H1 (cell line): Measurements from ENCODE around the gene QRICH2. TPM values are rescaled to one million over a fixed set of nuclear protein-coding genes. Genes with fewer than 3 reads are reported as not detected.

ENCODE experiments used
- CTCF ChIA-PET: fragments of 300-600 bp; sonication (Branson Sonifier 250); formaldehyde crosslinking; loops from one replicate; lab custom pipeline; 2021; ENCODE audit not compliant: partially characterized antibody; lab: Charles Lee
- POLR2A ChIA-PET: fragments of 300-600 bp; sonication (Branson Sonifier 250); formaldehyde crosslinking; loops from one replicate; lab custom pipeline; 2021; ENCODE audit warnings: inconsistent platforms; ENCODE audit not compliant: partially characterized antibody; lab: Charles Lee
- DNase-seq, 2 experiments: peaks; one replicate each; pipeline versions ENCODE4 v3.0.0 to v3.0.0-alpha.2; 2010 to 2022; ENCODE audit warnings: low spot score in 2 of 2, low read depth in 1 of 2, mixed read lengths in 1 of 2
- FAIRE-seq: peaks from 2 replicates; lab custom pipeline; 2011; peaks lifted over from hg19 to GRCh38; lab: Jason Lieb, UNC
- H2AFZ ChIP-seq: 2 replicates; pipeline ENCODE4 v1.8.1; 2012; ENCODE audit warnings: low read length, inconsistent platforms
- H2AK5ac ChIP-seq: 2 replicates; pipeline ENCODE4 v1.6.1; 2013; ENCODE audit warnings: low read depth, low read length
- H2BK120ac ChIP-seq: replicated peaks from 2 replicates; pipeline ENCODE3; 2013; ENCODE audit warnings: low read depth, low read length, inconsistent platforms
- H2BK12ac ChIP-seq: 2 replicates; pipeline ENCODE4 v1.6.1; 2013; ENCODE audit warnings: low read depth, low read length
- H2BK15ac ChIP-seq: 2 replicates; pipeline ENCODE4 v1.6.1; 2013; ENCODE audit warnings: low read length
- H2BK20ac ChIP-seq: 2 replicates; pipeline ENCODE4 v1.6.1; 2013; ENCODE audit warnings: low read length
- H2BK5ac ChIP-seq: 2 replicates; pipeline ENCODE4 v1.6.1; 2013; ENCODE audit warnings: low read depth, low read length
- H3K14ac ChIP-seq: 2 replicates; pipeline ENCODE4 v1.6.1; 2013; ENCODE audit warnings: inconsistent platforms; ENCODE audit not compliant: insufficient read length
- H3K18ac ChIP-seq: 2 replicates; pipeline ENCODE4 v1.6.1; 2013; ENCODE audit warnings: low read length; ENCODE audit errors: extremely low read depth
- H3K23ac ChIP-seq: 2 replicates; pipeline ENCODE4 v1.6.1; 2013; ENCODE audit warnings: inconsistent platforms; ENCODE audit not compliant: insufficient read length
- H3K23me2 ChIP-seq: 2 replicates; pipeline ENCODE4 v1.6.1; 2013; ENCODE audit warnings: low read depth, low read length
- H3K27ac ChIP-seq: 2 replicates; pipeline ENCODE4 v1.6.1; 2011; ENCODE audit warnings: low read depth, low read length, inconsistent platforms
- H3K27me3 ChIP-seq, 4 experiments: replicated peaks in 1 of 4; 1 replicate in 1 of 4; 2 replicates in 3 of 4; pipeline versions ENCODE4 v1.6.1 to v1.8.1; 2011 to 2013; ENCODE audit warnings: low read length in 3 of 4, mild to moderate bottlenecking in 3 of 4, inconsistent platforms in 2 of 4, mixed read lengths in 2 of 4, moderate library complexity in 1 of 4; ENCODE audit not compliant: control insufficient read depth in 3 of 4, insufficient read depth in 3 of 4; ENCODE audit errors: extremely low read depth in 1 of 4
- H3K36me3 ChIP-seq, 4 experiments: 2 replicates each; pipeline versions ENCODE4 v1.6.1 to v1.8.1; 2011 to 2013; ENCODE audit warnings: mild to moderate bottlenecking in 4 of 4, low read length in 3 of 4, moderate library complexity in 2 of 4, control low read depth in 1 of 4, inconsistent platforms in 1 of 4; ENCODE audit not compliant: insufficient read depth in 4 of 4, control insufficient read depth in 2 of 4
- H3K4ac ChIP-seq: replicated peaks from 2 replicates; pipeline ENCODE3; 2013; ENCODE audit warnings: low read length, low read depth, mixed read lengths, inconsistent platforms; ENCODE audit not compliant: insufficient read length
- H3K4me1 ChIP-seq, 4 experiments: replicated peaks in 1 of 4; 1 replicate in 1 of 4; 2 replicates in 3 of 4; pipeline versions ENCODE4 v1.6.1 to v1.8.1; 2011 to 2013; ENCODE audit warnings: low read length in 3 of 4, inconsistent platforms in 2 of 4, mixed read lengths in 1 of 4; ENCODE audit not compliant: insufficient read depth in 4 of 4, control insufficient read depth in 3 of 4
- H3K4me2 ChIP-seq, 2 experiments: 2 replicates each; pipeline versions ENCODE4 v1.6.1 to v1.8.1; 2011 to 2013; ENCODE audit warnings: low read depth in 2 of 2, low read length in 2 of 2, control low read depth in 1 of 2, inconsistent platforms in 1 of 2, mild to moderate bottlenecking in 1 of 2; ENCODE audit not compliant: insufficient read depth in 1 of 2
- H3K4me3 ChIP-seq, 4 experiments: fragments of 200-600, 300-600 bp in 1 of 4; sonication (generic), shearing (Covaris generic), sonication (Bioruptor Twin) in 1 of 4; 2 replicates each; pipeline versions ENCODE4 v1.5.1 to v1.8.1; 2011 to 2016; ENCODE audit warnings: low read length in 4 of 4, low read depth in 3 of 4, control low read depth in 2 of 4, inconsistent platforms in 2 of 4, mild to moderate bottlenecking in 2 of 4, mixed read lengths in 1 of 4, moderate library complexity in 1 of 4; ENCODE audit not compliant: insufficient read depth in 2 of 4; ENCODE audit errors: extremely low read depth in 1 of 4
- H3K56ac ChIP-seq: replicated peaks from 2 replicates; pipeline ENCODE3; 2013; ENCODE audit warnings: low read depth, mild to moderate bottlenecking, mixed read lengths, low read length, inconsistent platforms; ENCODE audit not compliant: insufficient read length
- H3K79me1 ChIP-seq: 2 replicates; pipeline ENCODE4 v1.6.1; 2013; ENCODE audit warnings: low read depth, low read length, control low read depth
- H3K79me2 ChIP-seq, 2 experiments: 2 replicates each; pipeline versions ENCODE4 v1.6.1 to v1.8.1; 2012 to 2013; ENCODE audit warnings: low read length in 2 of 2, mild to moderate bottlenecking in 2 of 2, inconsistent platforms in 1 of 2; ENCODE audit not compliant: insufficient read depth in 2 of 2, control insufficient read depth in 1 of 2
- H3K9ac ChIP-seq, 4 experiments: replicated peaks in 1 of 4; 1 replicate in 1 of 4; 2 replicates in 3 of 4; pipeline versions ENCODE4 v1.6.1 to v1.8.1; 2011 to 2013; ENCODE audit warnings: low read depth in 3 of 4, low read length in 3 of 4, control low read depth in 2 of 4, mild to moderate bottlenecking in 2 of 4, moderate library complexity in 2 of 4, inconsistent platforms in 1 of 4; ENCODE audit errors: extremely low read depth in 1 of 4
- H3K9me3 ChIP-seq, 2 experiments: 2 replicates each; pipeline versions ENCODE4 v1.6.1 to v1.8.1; 2012 to 2013; ENCODE audit warnings: mild to moderate bottlenecking in 2 of 2, moderate library complexity in 2 of 2, control low read depth in 1 of 2, inconsistent platforms in 1 of 2, low read depth in 1 of 2, low read length in 1 of 2, mixed read lengths in 1 of 2; ENCODE audit not compliant: insufficient read depth in 2 of 2
- H4K20me1 ChIP-seq, 2 experiments: replicated peaks in 1 of 2; 2 replicates each; pipeline versions ENCODE3 to v1.8.1; 2011 to 2013; ENCODE audit warnings: inconsistent platforms in 2 of 2, low read length in 2 of 2, mild to moderate bottlenecking in 1 of 2; ENCODE audit not compliant: insufficient read depth in 2 of 2, control insufficient read depth in 1 of 2
- H4K5ac ChIP-seq: 2 replicates; pipeline ENCODE4 v1.6.1; 2013; ENCODE audit warnings: low read length, low read depth, mixed read lengths, inconsistent platforms; ENCODE audit not compliant: insufficient read length
- H4K8ac ChIP-seq: 2 replicates; pipeline ENCODE4 v1.8.0; 2013; ENCODE audit warnings: mild to moderate bottlenecking, moderate library complexity, low read length, inconsistent platforms; ENCODE audit not compliant: insufficient read depth; ENCODE audit errors: extremely low read depth
- H4K91ac ChIP-seq: replicated peaks from 2 replicates; pipeline ENCODE3; 2013; ENCODE audit warnings: low read length, mixed read lengths, inconsistent platforms; ENCODE audit not compliant: insufficient read length
- SAP30 ChIP-seq: fragments of 300-600 bp; sonication (generic); IDR thresholded peaks from 2 replicates; pipeline ENCODE4 v1.7.1; 2012; ENCODE audit warnings: low read length, moderate library complexity, mild to moderate bottlenecking, inconsistent platforms; ENCODE audit not compliant: insufficient read depth, insufficient replicate concordance
- WGBS, 2 experiments: shearing (Covaris generic) in 1 of 2; methylation state at CpG; one replicate each; pipeline versions ENCODE4 v1.1.6 to v1.1.7; 2013 to 2015; ENCODE audit warnings: low lambda C conversion rate in 2 of 2, mixed read lengths in 2 of 2, inconsistent platforms in 1 of 2, low coverage in 1 of 2, missing lambda C conversion rate in 1 of 2; ENCODE audit not compliant: insufficient replicate concordance in 2 of 2, insufficient coverage in 1 of 2, insufficient read length in 1 of 2; ENCODE audit errors: extremely low coverage in 1 of 2, missing lambda C conversion rate in 1 of 2; 5-methylcytosine and 5-hydroxymethylcytosine counted together
- polyA plus RNA-seq, 7 experiments: library from polyadenylated mRNA; depleted of rRNA in 3 of 7; stranded (reverse) in 5 of 7; unstranded in 2 of 7; fragments of >200 nt in 5 of 7; fragments of 200-250 nt in 2 of 7; gene quantifications; 1 replicate in 5 of 7; 2 replicates in 1 of 7; 4 replicates in 1 of 7; pipeline versions ENCODE4 v1.2.1 to v1.2.3, GENCODE V29; 2011 to 2013; ENCODE audit warnings: missing spikeins in 2 of 7, mixed read lengths in 2 of 7
- total RNA-seq: library from RNA; stranded (reverse); fragmentation: NEBNext Ultra II Directional; extraction: Animal tissue kit (Norgen Biotek cat#: 25700); gene quantifications from 2 replicates; pipeline ENCODE4 v1.2.1, GENCODE V29; 2021

The QRICH2 gene
- total and polyA plus RNA-seq, 2 of the 8 experiments (the other 6 are each of a cell fraction or from before 2014, with no cell fraction given), result 2.8 to 3.8 TPM

GRCh38 chr17:76251478-76252039 lies 56.5 kb downstream of the QRICH2 start:
- H3K4ac ChIP-seq, result no peak overlapping the region
- H3K23ac ChIP-seq, result no peak overlapping the region
- no peaks in the 10 kb centered on the region for H3K23me2 ChIP-seq
- peak overlapping the region; percentile 61; the same call in 1 of the 2 replicates for H2BK15ac ChIP-seq
- H2BK120ac ChIP-seq, result no peak overlapping the region
- no peaks in the 10 kb centered on the region; a peak in 1 of 7 replicates for H3K27me3 ChIP-seq
- H3K36me3 ChIP-seq, result no peaks in the 10 kb centered on the region
- H3K79me1 ChIP-seq, result no peaks in the 10 kb centered on the region
- H3K4me1 ChIP-seq, result 0 out of 7 replicates have a peak, but pooled peaks cover 0 to under 1% (median 0%) of the 10 kb centered on the region in 4 experiments
- H2BK12ac ChIP-seq, result no peak overlapping the region
- no peak overlapping the region for H4K8ac ChIP-seq
- H3K79me2 ChIP-seq, result no peaks in the 10 kb centered on the region
- CTCF ChIA-PET, result interaction anchor here (0.9 to 2.0 kb wide), 5 partner anchors 13 to 128 kb away, joined by 3 to 7 read pairs (median 3); no protein-coding TSS in a partner anchor
- no peak overlapping the region for H2BK20ac ChIP-seq
- H2AFZ ChIP-seq, result no peak overlapping the region
- no peak overlapping the region for H2BK5ac ChIP-seq
- no peaks in the 10 kb centered on the region for H4K20me1 ChIP-seq
- no peak for FAIRE-seq
- no peak overlapping the region for H3K27ac ChIP-seq
- no peak overlapping the region for H4K5ac ChIP-seq
- no peaks in the 10 kb centered on the region for H3K9me3 ChIP-seq
- no peak overlapping the region for H4K91ac ChIP-seq
- H3K56ac ChIP-seq, result no peak overlapping the region
- no peak overlapping the region for H3K4me2 ChIP-seq
- H3K4me3 ChIP-seq, result no peak overlapping the region
- 92% methylated on average over 8 of the region's 8 CpGs; no CpG with 5 or more reads in 1 of the 2 experiments for WGBS, 2 experiments
- DNase-seq, result no peak
- H3K14ac ChIP-seq, result no peak overlapping the region
- no peak for TF ChIP-seq SAP30
- TF ChIP-seq, all 59 proteins: peak for 0
- POLR2A ChIA-PET, result interaction anchor here (1.7 kb wide), 1 partner anchor 12 kb away, joined by 3 read pairs; no protein-coding TSS in a partner anchor
- Histone ChIP-seq H3K18ac (no peak overlapping the region), H2AK5ac (no peak overlapping the region), H3K9ac (no peak overlapping the region)
